Measurements from ENCODE around the gene PDZD7. TPM values are rescaled to one million over a fixed set of nuclear protein-coding genes. Genes with fewer than 3 reads are reported as not detected.

The PDZD7 gene
- total RNA-seq, 1 experiment from 2014 or later: 1.8 TPM

DNA sequence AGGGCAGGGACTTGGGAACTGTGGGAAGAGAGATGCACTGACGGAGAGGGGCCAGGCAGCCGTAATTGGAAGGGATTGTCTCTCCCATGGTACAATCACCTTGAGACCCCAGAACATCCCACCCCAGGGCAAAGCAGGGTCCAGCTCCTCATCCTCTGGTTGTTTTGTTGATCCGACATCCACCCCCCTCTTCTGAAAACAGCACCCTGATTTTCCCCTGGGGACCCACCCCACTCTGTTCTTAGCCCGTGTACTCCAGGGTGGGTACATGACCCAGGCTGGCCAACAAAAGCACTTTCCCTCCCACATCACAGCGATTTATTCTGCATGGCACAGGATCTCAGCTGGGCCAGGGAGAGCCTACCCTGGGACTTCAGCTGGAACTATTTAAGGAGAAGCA, 14.1 kb downstream of the PDZD7 start:
- no peaks in the 10 kb centered on the region for H3K36me3 ChIP-seq (ENCODE audit: control insufficient read depth, insufficient read depth, low read length)
- no peak for ATAC-seq
- TF ChIP-seq, protein P1, sequence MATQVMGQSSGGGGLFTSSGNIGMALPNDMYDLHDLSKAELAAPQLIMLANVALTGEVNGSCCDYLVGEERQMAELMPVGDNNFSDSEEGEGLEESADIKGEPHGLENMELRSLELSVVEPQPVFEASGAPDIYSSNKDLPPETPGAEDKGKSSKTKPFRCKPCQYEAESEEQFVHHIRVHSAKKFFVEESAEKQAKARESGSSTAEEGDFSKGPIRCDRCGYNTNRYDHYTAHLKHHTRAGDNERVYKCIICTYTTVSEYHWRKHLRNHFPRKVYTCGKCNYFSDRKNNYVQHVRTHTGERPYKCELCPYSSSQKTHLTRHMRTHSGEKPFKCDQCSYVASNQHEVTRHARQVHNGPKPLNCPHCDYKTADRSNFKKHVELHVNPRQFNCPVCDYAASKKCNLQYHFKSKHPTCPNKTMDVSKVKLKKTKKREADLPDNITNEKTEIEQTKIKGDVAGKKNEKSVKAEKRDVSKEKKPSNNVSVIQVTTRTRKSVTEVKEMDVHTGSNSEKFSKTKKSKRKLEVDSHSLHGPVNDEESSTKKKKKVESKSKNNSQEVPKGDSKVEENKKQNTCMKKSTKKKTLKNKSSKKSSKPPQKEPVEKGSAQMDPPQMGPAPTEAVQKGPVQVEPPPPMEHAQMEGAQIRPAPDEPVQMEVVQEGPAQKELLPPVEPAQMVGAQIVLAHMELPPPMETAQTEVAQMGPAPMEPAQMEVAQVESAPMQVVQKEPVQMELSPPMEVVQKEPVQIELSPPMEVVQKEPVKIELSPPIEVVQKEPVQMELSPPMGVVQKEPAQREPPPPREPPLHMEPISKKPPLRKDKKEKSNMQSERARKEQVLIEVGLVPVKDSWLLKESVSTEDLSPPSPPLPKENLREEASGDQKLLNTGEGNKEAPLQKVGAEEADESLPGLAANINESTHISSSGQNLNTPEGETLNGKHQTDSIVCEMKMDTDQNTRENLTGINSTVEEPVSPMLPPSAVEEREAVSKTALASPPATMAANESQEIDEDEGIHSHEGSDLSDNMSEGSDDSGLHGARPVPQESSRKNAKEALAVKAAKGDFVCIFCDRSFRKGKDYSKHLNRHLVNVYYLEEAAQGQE (IDR thresholded peaks at IDR 0.05; ENCODE audit: insufficient read depth in 1 of 2, low read depth in 2 of 2, low read length in 1 of 2): no peak
- TF ChIP-seq TCF7L2 (IDR thresholded peaks at IDR 0.05; ENCODE audit: low read depth, low read length) (no peak), POLR2AphosphoS5 (IDR thresholded peaks at IDR 0.05; ENCODE audit: low read depth, low read length) (no peak), SIN3A (IDR thresholded peaks at IDR 0.05; ENCODE audit: borderline replicate concordance, insufficient read depth, low read depth, low read length) (no peak)
- TF ChIP-seq, protein P2, sequence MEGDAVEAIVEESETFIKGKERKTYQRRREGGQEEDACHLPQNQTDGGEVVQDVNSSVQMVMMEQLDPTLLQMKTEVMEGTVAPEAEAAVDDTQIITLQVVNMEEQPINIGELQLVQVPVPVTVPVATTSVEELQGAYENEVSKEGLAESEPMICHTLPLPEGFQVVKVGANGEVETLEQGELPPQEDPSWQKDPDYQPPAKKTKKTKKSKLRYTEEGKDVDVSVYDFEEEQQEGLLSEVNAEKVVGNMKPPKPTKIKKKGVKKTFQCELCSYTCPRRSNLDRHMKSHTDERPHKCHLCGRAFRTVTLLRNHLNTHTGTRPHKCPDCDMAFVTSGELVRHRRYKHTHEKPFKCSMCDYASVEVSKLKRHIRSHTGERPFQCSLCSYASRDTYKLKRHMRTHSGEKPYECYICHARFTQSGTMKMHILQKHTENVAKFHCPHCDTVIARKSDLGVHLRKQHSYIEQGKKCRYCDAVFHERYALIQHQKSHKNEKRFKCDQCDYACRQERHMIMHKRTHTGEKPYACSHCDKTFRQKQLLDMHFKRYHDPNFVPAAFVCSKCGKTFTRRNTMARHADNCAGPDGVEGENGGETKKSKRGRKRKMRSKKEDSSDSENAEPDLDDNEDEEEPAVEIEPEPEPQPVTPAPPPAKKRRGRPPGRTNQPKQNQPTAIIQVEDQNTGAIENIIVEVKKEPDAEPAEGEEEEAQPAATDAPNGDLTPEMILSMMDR (IDR thresholded peaks at IDR 0.05): no peak
- POLR2A ChIA-PET: no interaction called here
- DNase-seq (ENCODE audit: low read depth, low spot score): no peak
- in situ Hi-C loops (cut with HindIII; ENCODE audit: low pct_unique_long_range_greater_than_20kb, low sequenced_read_pairs) (no loop called here), intact Hi-C loops (cut with micrococcal nuclease; ENCODE audit: unreplicated experiment) (no loop called here)
- no peak overlapping the region for H3K27ac ChIP-seq (ENCODE audit: low read length)
- no peak overlapping the region for H3K4me3 ChIP-seq (ENCODE audit: low read depth in 2 of 2, low read length in 2 of 2)
- no peaks in the 10 kb centered on the region for H3K9me3 ChIP-seq (ENCODE audit: control insufficient read depth, insufficient read depth, low read depth, low read length)
- CTCF ChIA-PET: interaction anchor here (0.5 to 3.3 kb wide), 5 partner anchors 14 to 183 kb away, joined by 3 to 22 read pairs (median 4); partner anchors contain the start of genes PDZD7 and SFXN3
- BruUV-seq (replicated peaks): no TSS peak
- peaks cover 15% of the 10 kb centered on the region for H3K4me1 ChIP-seq (ENCODE audit: control insufficient read depth, insufficient read depth, low read length)
- H3K27me3 ChIP-seq (ENCODE audit: control insufficient read depth, insufficient read depth, low read length): no peaks in the 10 kb centered on the region

DNA sequence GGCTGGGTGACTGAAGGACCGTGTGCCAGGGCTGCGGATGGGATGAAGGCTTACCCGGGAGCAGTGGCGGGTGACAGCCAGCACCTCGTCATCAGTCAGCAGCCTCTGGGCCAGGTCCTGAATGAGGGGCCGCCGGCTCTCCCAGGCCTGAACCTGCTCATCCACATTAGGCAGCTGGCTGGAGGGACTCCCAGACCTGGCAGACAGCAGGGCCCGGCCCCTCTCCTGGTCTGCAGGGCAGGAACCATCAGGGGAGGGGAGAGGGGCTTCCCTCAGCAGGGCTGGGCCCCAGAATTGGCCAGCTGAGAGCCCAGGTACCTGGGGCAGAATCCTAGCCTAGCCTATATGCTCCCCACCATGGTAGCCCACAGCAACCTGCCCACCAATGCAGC, 15.4 kb downstream of the PDZD7 start:
- no peaks in the 10 kb centered on the region for H3K27me3 ChIP-seq (ENCODE audit: control insufficient read depth, insufficient read depth, low read length)
- intact Hi-C loops (cut with micrococcal nuclease; ENCODE audit: unreplicated experiment): no loop called here
- H3K4me1 ChIP-seq (ENCODE audit: control insufficient read depth, insufficient read depth, low read length): peaks cover 18% of the 10 kb centered on the region
- no TSS peak for BruUV-seq (replicated peaks)
- TF ChIP-seq POLR2AphosphoS5 (IDR thresholded peaks at IDR 0.05; ENCODE audit: low read depth, low read length) (no peak), TCF7L2 (IDR thresholded peaks at IDR 0.05; ENCODE audit: low read depth, low read length) (no peak), SIN3A (IDR thresholded peaks at IDR 0.05; ENCODE audit: borderline replicate concordance, insufficient read depth, low read depth, low read length) (no peak)
- TF ChIP-seq, protein P1 (IDR thresholded peaks at IDR 0.05; ENCODE audit: insufficient read depth in 1 of 2, low read depth in 2 of 2, low read length in 1 of 2): no peak
- TF ChIP-seq, protein P2 (IDR thresholded peaks at IDR 0.05): no peak
- ChIA-PET POLR2A (no interaction called here), CTCF (interaction anchor here (0.6 to 2.4 kb wide), 4 partner anchors 17 to 88 kb away, joined by 3 to 11 read pairs (median 4); no protein-coding TSS in a partner anchor)
- in situ Hi-C loops (cut with HindIII; ENCODE audit: low pct_unique_long_range_greater_than_20kb, low sequenced_read_pairs): no loop called here
- H3K4me3 ChIP-seq (ENCODE audit: low read depth in 2 of 2, low read length in 2 of 2): no peak overlapping the region
- ATAC-seq: no peak
- no peak overlapping the region for H3K27ac ChIP-seq (ENCODE audit: low read length)
- DNase-seq (ENCODE audit: low read depth, low spot score): no peak
- H3K9me3 ChIP-seq (ENCODE audit: control insufficient read depth, insufficient read depth, low read depth, low read length): no peaks in the 10 kb centered on the region
- no peaks in the 10 kb centered on the region for H3K36me3 ChIP-seq (ENCODE audit: control insufficient read depth, insufficient read depth, low read length)
